Cerebellar nuclear complex (tissue), 1 donor: Measurements from ENCODE around the gene SBK2.
"Not testable (repeated sequence)": the region's sequence is repeated elsewhere in the genome, so short reads cannot be mapped to it uniquely, and the experiment has no call there.

Experiments
- DNase-seq, 2 experiments: peaks; one replicate each; lab custom pipeline; 2025; lab: John Stamatoyannopoulos, UW

Gene SBK2

DNA sequence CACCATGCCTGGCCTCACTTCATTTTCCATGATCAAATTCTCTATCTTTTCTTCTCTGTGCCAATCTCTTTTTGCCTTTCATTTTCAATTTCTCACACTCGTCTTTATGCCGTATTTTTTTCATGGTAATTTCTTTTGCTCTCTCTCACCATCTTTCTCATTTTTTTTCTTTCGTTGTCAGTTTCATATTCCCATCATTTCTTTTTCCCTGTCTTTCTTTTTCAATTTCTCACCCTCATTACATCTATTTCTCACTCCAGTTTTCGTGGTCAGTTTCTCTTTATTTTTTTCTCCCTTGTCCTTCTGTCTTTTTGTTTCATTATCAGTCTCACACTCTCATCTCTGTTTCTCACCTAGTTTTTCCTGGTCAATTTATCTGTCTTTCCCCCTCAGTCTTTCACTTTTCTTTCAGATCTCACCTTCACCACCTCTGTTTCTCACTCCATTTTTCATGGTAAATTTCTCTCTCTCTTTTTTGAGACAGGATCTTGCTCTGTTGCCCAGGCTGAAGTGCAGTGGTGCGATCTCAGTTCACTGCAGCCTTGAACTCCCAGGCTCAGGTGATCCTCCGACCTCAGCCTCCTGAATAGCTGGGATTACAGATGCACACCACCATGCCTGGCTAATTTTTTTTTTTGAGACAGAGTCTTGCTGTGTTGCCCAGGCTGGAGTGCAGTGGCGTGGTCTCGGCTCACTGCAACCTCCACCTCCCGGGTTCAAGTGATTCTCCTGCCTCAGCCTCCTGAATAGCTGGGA is 34.6 kb downstream of the SBK2 start:
- DNase-seq, result no peak

DNA sequence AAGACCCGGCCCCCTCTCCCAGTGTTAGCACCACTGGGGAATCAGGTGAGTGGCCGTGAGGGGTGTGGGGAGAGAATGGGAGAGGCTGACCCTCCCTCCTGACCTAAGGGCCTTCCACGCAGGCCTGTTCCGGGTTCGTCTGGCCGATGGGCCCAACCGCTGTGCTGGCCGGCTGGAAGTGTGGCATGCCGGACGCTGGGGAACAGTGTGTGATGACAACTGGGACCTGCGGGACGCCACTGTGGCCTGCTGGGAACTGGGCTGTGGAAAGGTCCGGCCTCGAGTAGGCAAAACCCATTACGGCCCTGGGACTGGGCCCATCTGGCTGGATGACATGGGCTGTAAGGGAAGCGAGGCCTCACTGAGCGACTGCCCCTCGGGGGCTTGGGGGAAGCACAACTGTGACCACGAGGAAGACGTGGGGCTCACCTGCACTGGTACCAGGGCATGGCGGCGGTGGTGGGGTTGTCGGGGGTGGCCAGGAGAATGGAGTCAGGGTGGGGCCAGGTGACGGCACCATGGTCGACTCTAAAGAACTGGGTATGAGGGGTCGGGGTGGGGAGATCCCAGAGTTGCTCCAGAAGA is 36.5 kb downstream of the SBK2 start:
- DNase-seq, result no peak

DNA sequence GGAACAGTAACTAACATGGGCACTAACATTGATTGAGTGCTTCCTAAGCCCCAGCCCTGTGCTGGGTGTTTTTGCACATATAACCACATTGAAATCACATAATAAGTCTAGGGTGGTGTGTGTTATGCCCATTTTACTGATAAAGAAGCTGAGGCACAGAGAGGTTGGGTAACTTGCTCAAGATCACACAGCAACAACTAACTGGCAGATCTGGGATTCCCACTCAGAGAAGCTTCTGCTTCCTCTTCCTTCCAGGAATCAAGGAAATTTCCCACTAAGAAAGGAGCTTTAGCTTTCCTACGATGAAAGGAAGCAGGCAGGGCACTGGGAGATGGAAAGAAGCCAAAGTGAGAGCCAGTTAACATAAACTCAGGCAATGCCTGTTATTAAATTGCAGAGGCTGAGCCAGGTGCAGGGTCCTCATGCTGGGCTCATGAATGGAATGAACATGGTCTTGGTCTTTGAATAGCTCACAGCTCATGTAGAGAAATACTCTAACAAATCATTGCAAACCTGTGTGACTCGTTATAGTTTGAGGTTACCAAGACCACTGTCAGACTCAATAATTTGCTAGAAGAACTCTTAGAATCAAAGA is 38.6 kb downstream of the SBK2 start:
- no peak for DNase-seq

DNA sequence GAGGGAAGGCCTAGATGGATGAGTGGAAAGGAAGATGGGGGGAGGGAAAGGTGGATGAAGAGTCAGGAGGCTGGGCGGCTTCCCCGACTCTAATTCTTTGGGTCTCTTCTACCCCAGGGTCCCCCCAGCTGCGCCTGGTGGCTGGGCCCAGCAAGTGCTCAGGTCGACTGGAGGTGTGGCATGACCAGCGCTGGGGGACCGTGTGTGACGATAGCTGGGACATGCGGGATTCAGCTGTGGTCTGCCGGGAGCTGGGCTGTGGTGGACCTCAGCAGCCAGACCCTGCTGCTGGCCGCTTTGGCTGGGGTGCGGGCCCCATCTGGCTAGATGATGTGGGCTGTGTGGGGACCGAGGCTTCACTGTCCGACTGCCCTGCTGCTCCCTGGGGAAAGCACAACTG is 39.2 kb downstream of the SBK2 start:
- no peak for DNase-seq

DNA sequence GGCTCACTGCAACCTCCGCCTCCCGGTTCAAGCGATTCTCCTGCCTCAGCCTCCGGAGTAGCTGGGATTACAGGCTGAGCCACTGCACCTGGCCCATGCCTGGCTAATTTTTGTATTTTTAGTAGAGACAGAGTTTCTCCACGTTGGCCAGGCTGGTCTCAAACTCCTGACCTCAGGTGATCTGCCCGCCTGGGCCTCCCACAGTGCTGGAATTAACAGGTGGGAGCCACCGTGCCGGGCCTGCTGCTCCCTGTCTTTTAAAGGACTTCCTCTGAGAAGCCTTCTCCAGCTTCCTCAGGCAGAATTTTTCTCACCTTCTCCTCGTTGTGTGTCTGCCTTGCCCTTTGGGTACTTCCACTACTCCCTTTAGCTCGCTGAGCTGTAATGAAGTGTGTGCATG is 40.1 kb downstream of the SBK2 start:
- not testable (repeated sequence) for DNase-seq

DNA sequence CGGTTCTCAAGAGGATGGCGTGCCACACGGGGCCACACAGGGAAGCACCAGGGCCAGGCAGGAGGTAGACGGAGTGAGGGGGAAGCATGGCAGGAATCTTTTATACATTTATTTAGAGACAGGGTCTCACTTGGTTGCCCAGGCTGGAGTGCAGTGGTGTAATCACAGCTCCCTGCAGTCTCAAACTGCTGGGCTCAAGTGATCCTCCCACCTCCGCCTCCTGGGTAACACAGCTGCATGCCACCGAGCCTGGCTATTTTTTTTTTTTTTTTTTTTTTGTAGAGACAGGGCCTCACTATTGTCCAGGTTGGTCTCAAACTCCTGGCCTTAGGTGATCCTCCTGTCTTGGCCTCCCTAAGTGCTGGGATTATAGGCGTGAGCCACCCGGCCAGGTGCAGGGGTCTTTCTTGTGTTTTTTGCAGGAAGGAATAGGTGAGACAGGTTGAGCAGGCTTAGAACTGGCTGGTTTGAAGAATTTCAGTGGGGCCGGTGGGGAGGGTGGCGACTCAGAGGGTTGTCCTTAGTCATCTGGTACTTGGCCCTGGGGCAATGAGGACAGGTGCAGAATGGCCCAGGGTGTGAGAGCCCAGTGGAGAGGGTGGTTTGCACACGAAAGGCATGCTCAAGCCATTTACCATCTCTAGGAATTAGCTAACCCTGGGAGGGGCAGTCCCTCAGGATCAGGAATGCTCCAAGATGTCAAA is 41.1 kb downstream of the SBK2 start:
- DNase-seq, result no peak

DNA sequence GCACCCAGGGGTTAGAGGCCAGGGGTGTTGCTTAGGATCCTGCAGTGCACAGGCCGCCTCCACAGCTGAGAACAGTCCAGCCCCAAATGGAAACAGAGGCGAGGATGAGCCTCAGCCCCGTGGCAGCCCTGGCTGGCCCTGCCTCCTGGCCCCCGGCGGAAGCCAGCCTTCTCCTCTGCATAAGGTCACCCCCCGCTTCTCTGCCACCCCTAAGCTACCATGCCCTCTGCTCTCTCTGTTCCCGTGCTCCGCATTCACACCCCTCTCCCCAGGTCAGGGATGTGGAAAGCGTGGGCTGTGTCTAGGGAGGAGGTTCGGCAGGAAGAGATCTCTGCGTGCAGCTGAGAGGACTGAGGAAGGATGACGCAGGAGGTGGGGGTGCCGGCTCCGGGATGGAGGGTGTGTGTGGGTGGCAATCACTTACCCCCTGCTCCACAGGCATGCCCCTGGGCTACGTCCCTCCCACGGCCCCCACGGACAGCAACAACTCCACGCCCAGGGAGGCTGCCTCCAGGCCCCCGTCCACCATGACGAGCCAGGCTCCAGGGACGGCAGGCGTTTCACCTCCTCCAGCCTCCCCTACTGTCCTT is 42.7 kb downstream of the SBK2 start:
- no peak for DNase-seq

DNA sequence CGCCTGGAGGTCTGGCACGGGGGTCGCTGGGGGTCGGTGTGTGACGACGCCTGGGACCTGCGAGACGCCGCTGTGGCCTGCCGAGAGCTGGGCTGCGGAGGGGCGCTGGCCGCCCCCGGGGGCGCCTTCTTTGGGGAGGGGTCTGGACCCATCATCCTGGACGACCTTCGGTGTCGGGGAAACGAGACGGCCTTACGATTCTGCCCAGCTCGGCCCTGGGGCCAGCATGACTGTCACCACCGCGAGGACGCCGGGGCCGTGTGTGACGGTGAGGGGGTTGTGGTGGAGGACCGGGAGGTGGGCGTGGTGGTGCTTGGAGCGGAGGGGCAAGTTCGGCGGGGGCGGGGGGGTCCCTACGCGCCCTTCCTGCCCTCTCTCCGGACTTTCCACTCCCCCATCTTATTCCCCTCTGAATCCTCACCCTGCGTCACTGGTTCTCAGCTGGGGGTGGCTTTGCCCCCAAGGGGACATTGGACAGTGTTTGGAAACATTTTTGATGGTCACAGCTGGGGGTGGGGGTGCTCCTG is 43.2 kb downstream of the SBK2 start:
- no peak for DNase-seq

DNA sequence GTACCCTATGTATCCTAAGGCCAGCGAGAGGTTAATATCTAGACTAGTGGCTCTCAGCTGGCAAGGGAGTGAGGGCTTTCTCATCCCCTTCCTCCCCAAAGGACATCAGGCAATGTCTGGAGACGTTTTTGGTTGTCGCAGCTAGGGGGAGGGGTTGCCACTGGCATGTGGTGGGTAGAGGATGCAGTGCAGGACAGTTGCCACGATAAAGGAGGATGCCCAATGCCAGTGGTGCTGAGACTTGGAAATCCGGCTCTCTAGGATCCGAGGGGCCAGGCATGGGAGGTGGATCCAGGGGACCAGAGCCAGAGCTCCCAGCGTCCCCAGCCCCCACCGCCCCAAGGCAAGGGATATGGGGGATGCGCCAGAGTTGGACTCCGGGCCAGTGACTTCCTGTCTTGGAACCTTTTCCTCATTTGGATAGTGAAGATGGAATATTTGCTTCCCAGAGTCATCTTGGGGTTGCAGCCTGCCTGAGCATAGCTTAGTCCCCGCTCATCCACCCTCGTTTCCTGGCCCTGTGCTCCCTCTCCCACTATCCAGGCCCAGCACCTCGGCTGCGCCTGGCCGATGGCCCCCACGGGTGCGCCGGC is 43.8 kb downstream of the SBK2 start:
- DNase-seq, result no peak

DNA sequence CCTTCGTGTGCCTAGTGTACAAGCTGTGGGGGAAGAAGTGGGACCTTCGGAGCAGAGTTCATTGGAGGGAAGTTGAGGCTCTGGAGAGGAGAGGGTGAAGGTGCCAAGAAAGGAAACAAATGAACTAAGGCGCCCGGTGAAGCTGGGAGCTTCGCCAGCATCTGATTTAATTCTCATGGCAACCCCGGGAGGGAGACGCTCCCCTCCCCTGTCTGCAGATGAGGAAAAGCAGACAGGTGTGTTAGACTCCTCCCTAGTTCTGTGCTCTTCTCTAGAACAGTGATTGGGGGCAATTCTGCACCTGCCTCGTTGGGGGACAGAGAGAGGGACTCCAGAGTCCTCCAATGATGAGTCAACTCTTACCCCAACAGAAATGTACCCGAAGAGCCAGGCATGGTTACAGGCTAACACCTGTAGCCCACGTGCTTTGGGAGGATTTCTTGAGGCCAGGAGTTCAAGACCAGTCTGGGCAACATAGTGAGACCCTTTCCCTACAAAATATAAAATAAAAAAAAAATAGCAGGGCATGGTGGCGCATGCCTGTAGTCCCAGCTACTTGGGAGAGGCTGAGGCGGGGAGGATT is 44.5 kb downstream of the SBK2 start:
- DNase-seq, result no peak

DNA sequence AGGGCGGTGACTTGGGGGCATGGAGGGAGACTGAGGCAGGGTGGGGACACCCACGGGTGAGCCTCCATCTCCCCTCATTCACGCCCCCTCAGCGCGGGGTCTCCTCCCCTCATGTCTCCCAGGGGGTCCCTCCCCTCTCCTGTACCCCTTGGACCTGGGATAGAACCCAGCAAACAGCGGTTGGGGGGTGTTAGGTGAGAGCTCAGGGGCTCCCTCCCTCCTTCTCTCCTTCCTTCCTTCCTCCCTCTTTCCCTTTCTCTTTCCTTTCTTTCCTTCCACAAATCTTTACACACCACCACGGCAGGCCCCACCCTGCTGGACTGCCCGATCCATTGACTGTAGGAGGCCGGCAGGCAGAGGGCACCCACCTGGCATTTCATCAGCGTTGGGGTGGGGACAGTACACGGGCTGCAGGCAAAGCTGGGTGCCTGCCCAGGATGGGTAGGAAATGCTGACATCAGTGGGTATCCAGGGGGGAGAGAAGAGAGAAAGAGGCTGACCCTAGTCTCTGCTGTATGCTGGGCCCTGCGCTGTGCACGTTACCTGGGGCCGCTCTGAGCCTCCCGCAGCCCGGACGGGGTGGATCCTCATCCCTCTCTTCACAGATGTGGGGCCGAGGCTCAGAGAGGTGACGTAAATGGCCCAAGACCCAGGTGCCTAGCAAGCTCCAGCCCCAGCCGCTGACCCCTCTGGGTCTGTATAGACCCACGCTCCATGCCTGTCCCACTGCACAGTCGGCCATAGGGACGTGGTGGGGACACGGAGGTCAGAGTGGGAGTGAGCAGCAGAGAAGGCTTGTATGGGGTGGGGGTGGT is 45.2 kb downstream of the SBK2 start:
- no peak for DNase-seq

DNA sequence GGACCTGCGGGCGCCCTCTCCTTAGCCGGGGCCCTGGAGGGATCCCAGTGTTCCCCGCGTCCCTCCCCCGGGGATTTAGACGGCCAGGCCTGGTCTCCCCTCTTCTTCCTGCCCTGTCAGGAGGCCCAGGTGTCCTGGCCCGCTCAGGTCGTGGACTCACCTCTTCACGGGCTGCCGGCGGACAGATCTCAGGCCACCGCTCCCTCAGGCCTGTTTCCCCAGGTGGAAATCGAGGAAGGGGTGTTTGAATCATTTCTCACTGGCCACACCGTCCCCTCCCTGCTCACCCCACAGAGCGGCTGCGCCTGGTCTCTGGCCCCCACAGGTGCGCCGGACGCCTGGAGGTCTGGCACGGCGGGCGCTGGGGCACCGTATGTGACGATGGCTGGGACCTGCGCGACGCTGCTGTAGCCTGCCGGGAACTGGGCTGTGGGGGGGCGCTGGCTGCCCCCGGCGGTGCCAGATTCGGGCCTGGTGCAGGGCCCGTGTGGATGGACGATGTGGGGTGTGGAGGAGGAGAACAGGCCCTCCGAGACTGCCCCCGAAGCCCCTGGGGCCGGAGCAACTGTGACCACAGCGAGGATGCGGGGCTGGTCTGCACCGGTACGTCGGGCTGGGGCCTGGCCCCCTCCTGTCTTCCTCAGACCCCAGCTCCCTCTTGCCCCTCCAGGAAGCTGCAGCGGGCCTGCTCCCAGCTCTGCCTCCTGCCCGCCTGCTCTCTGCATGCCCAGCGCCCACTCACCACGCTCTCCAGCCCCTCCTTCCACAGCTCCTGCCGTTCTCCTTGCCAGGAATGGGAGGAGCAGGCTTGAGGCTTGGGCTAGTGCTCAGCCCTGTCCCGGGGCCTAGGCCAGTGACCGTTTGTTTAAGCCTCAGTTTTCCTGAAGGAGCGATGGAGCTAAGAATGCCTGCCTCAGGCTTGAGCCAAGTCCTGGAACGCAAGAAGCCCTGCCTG is 46.2 kb downstream of the SBK2 start:
- DNase-seq, result no peak

DNA sequence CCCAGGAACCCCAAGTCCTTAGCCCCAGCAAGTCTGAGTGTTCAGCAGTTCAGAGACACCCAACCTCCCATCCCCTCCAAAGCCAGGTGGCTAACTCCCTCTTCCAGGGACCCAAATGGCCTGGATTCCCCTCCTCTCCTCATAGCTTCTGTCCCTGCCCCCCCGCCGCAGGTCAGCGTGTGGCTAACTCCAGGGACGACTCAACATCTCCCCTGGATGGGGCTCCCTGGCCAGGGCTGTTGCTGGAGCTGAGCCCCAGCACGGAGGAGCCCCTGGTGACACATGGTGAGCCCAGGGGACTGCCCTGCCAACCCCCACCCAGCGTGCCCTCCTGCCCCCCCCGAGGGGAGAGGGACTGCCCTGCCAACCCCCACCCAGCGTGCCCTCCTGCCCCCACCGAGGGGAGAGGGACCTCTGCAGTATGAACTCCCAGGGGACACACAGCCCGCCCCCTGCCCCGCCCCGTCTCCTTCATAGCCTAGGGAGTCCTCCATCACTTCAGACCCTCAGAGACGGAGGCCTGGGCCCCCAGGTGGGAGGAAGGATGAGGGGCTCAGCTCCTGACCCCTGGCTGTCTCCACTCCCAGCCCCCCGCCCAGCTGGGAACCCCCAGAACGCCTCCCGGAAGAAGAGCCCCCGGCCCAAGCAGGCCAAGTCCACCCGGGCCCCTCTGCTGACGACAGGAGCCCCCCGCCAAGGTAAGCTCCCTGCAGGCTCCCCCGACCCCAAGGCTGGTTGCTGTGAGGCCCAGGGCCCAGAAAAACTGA is 47.0 kb downstream of the SBK2 start:
- DNase-seq, result no peak

DNA sequence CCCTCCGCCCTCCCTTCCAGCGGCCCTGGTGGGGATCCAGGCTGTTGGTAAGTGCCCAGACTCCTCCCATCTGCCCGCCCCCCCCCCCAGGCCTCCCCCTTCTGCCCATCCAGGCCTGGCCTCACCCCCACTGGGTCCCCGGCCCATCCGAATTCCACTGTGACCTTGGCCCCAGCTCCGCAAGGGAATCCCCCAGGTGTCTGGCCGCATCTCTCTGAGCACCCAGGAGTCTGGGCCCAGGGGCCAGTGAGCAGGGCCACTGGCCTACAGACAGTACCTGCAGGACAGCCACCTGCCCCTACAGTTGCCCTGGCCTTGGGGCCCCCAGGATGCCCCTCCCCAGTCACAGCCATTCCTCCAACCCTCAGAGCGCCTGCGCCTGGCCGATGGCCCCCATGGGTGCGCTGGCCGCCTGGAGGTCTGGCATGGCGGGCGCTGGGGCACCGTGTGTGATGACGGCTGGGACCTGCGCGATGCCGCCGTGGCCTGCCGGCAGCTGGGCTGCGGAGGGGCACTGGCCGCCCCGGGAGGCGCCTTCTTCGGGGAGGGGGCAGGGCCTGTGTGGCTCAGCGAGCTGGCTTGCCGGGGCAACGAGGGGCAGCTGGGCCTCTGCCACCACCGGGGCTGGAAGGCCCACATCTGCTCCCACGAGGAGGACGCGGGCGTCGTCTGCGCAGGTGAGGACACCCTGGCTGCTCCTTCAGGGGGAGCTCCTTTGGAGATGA is 47.8 kb downstream of the SBK2 start:
- no peak for DNase-seq

DNA sequence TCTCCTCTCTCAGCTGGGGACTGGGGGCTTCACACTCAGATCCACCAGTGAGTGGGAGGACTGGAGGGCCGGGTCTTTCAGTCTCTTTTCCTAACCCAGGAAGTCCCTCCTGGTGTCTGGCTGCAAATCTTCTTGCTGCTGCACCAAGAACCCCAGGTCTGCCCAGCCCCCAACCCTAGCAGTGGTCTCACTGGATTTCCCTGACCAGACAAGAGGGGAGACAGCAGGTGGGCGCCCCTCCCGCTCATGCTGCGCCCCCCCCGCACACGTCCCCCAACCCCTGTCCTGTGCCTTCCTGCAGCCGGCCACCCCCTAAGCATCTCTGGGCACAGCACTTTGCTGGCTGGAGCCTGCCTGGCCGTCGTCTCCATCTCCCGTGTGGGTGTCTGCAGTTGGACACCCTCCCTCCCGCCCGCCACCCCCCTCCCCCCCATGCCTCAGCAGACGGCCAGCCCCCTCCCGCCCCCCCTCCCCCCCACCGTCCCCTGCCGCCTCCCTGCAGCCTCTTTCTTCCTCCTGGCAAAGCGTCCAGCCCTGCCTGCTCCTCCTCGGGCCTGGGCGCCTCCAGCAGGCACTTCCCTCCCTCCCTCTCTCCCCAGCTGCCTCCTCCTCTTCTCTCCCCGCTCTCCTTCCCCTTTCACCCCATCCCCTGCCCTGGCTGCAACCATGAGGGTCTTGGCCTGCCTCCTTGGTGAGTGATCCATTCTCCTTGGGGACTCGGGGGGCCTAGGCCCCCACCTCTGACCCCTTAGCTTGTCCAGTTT is 48.8 kb downstream of the SBK2 start, which contains the start of gene SSC5D:
Gene SSC5D, plus strand, starts transcription at position 513 of the 764 bp plus-strand sequence. Its CDS starts 154 bp downstream, at position 667.
- DNase-seq, result no peak

DNA sequence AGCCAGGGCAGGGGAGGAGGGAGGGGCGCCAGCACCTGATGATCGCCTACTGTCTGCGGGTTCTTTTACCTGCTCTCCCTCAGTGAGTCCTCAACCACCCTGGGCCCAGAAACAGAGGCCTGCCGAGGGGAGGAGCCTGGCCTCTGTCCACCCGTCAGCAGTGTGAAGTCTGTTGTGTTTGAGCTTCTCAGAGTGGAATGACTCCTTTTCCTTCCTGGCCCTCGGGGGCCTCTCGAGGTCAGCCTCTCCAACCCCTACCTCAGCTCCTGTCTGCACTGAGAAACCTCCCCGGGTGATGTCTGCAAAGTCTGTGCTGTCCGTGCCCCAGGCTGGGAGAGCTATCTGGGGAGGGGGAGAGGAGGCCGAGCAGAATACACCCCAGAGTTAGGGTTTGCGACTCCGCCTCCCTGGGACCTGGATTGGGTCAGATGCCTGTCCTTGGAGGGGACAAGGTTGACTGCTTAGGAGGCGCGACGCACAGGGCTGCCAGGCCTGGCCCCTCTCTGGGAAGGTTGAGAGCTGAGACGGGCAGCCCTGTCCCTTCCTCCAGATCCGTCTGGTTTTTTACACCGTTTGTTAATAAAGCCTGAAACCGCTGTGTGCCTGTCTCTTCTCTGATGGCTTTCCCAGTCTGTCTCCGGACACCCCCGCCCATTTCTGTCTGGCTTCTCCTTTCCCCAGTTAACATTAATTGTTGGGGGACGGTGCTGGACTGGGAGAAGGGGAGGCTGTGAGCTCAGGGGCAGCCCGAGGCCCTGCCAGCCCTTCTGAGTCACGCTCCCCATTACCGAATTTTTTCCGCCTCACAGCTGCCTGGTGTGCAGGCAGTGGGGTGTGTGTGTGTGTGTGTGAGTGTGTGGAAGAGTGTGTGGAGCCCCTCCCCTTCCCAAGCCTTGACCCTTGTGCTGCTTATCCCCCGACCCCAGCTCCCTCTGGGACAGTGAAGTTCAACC is 49.7 kb downstream of the SBK2 start:
- DNase-seq, result peak in 1 of 2 experiments; percentile 2
